Transverse colon (tissue), 1 donor: ENCODE measurements around the gene MTG2.

Source experiments
- EP300 ChIP-seq: sonication (generic); formaldehyde crosslinking; IDR thresholded peaks from one replicate; pipeline ENCODE4 v1.6.1; 2017; ENCODE audit warnings: antibody characterized with exemption, low read depth
- POLR2A ChIP-seq: fragments of 450-650 bp; IDR thresholded peaks from one replicate; pipeline ENCODE4 v1.6.1; 2016; ENCODE audit warnings: antibody characterized with exemption, mild to moderate bottlenecking, moderate library complexity

DNA sequence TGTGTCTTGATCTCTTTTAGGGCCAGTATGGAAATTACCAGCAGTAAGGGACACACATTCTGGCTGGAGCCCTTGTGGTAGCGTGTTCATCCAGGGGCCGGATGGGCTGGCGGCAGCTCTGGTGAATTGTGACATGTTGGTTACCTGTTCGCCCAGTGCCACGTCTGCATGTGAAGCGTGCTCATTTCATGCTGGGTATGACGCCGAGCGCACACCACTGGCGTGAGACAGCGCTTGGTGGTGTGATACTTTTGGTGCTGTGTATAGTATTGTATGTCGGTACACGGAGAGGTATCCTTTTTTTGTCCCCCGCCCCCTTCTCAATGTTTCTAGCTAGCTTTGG is 3.7 kb upstream of the MTG2 start:
- no peak for TF ChIP-seq POLR2A
- TF ChIP-seq EP300: no peak
